HEK293 (cell line): ENCODE data around the gene AKT2.

ENCODE experiments used
- FEZF1 ChIP-seq: fragments of 450-650 bp; formaldehyde crosslinking; IDR thresholded peaks from 2 replicates; pipeline ENCODE4 v1.5.1; 2016; ENCODE audit warnings: missing biosample characterization, missing genetic modification characterization
- KLF7 ChIP-seq: fragments of 450-650 bp; formaldehyde crosslinking; IDR thresholded peaks from 2 replicates; pipeline ENCODE4 v1.5.1; 2016; ENCODE audit warnings: missing biosample characterization, missing genetic modification characterization, borderline replicate concordance
- MYNN ChIP-seq: fragments of 450-650 bp; formaldehyde crosslinking; IDR thresholded peaks from 2 replicates; pipeline ENCODE4 v1.5.1; 2016; ENCODE audit warnings: missing biosample characterization, missing genetic modification characterization, borderline replicate concordance
- REPIN1 ChIP-seq: fragments of 450-650 bp; formaldehyde crosslinking; IDR thresholded peaks from 2 replicates; pipeline ENCODE4 v1.5.1; 2017; ENCODE audit warnings: missing biosample characterization, missing genetic modification characterization, low read depth
- SP3 ChIP-seq: fragments of 450-650 bp; formaldehyde crosslinking; IDR thresholded peaks from 2 replicates; pipeline ENCODE4 v1.5.1; 2016; ENCODE audit warnings: missing biosample characterization, missing genetic modification characterization
- WT1 ChIP-seq: fragments of 450-650 bp; formaldehyde crosslinking; IDR thresholded peaks from 2 replicates; pipeline ENCODE4 v1.5.1; 2016; ENCODE audit warnings: missing biosample characterization, missing genetic modification characterization
- ZFP3 ChIP-seq: fragments of 450-650 bp; formaldehyde crosslinking; IDR thresholded peaks from 2 replicates; pipeline ENCODE4 v1.5.1; 2016; ENCODE audit warnings: low read depth, missing biosample characterization, missing genetic modification characterization
- ZFP37 ChIP-seq: fragments of 450-650 bp; formaldehyde crosslinking; IDR thresholded peaks from 2 replicates; pipeline ENCODE4 v1.5.1; 2016; ENCODE audit warnings: missing biosample characterization, missing genetic modification characterization
- ZNF10 ChIP-seq: fragments of 450-650 bp; formaldehyde crosslinking; IDR thresholded peaks from 2 replicates; pipeline ENCODE4 v1.5.1; 2017; ENCODE audit warnings: missing biosample characterization, missing genetic modification characterization
- ZNF155 ChIP-seq: fragments of 450-650 bp; formaldehyde crosslinking; IDR thresholded peaks from 2 replicates; pipeline ENCODE4 v1.5.1; 2016; ENCODE audit warnings: missing biosample characterization, missing genetic modification characterization
- ZNF19 ChIP-seq: fragments of 450-650 bp; formaldehyde crosslinking; IDR thresholded peaks from 2 replicates; pipeline ENCODE4; 2016; ENCODE audit warnings: missing biosample characterization, missing genetic modification characterization, low read depth
- ZNF202 ChIP-seq: fragments of 450-650 bp; formaldehyde crosslinking; IDR thresholded peaks from 2 replicates; pipeline ENCODE4 v1.5.1; 2016; ENCODE audit warnings: missing biosample characterization, missing genetic modification characterization, borderline replicate concordance
- ZNF223 ChIP-seq: fragments of 450-650 bp; formaldehyde crosslinking; IDR thresholded peaks from 2 replicates; pipeline ENCODE4 v1.5.1; 2016; ENCODE audit warnings: missing biosample characterization, missing genetic modification characterization
- ZNF266 ChIP-seq: fragments of 450-650 bp; formaldehyde crosslinking; IDR thresholded peaks from 2 replicates; pipeline ENCODE4 v1.5.1; 2016; ENCODE audit warnings: missing biosample characterization, missing genetic modification characterization, low read depth
- ZNF354C ChIP-seq: fragments of 450-650 bp; formaldehyde crosslinking; IDR thresholded peaks from 2 replicates; pipeline ENCODE4 v1.5.1; 2016; ENCODE audit warnings: missing biosample characterization, missing genetic modification characterization, low read depth, borderline replicate concordance
- ZNF404 ChIP-seq: fragments of 450-650 bp; formaldehyde crosslinking; IDR thresholded peaks from 2 replicates; pipeline ENCODE4 v1.5.1; 2017; ENCODE audit warnings: missing biosample characterization, missing genetic modification characterization
- ZNF426 ChIP-seq: fragments of 450-650 bp; formaldehyde crosslinking; IDR thresholded peaks from 2 replicates; pipeline ENCODE4 v1.5.1; 2017; ENCODE audit warnings: missing biosample characterization, missing genetic modification characterization, mild to moderate bottlenecking, inconsistent platforms, moderate library complexity
- ZNF433 ChIP-seq: fragments of 450-650 bp; formaldehyde crosslinking; IDR thresholded peaks from 2 replicates; pipeline ENCODE4 v1.5.1; 2016; ENCODE audit warnings: missing biosample characterization, missing genetic modification characterization, low read depth
- ZNF501 ChIP-seq: fragments of 450-650 bp; formaldehyde crosslinking; IDR thresholded peaks from 2 replicates; pipeline ENCODE4 v1.5.1; 2016; ENCODE audit warnings: missing biosample characterization, missing genetic modification characterization
- ZNF555 ChIP-seq: fragments of 450-650 bp; formaldehyde crosslinking; conservative IDR thresholded peaks from 2 replicates; pipeline ENCODE4 v1.5.1; 2017; ENCODE audit warnings: missing biosample characterization, mild to moderate bottlenecking, missing genetic modification characterization, inconsistent platforms
- ZNF623 ChIP-seq: fragments of 450-650 bp; formaldehyde crosslinking; IDR thresholded peaks from 2 replicates; pipeline ENCODE4 v1.5.1; 2016; ENCODE audit warnings: missing biosample characterization, missing genetic modification characterization
- ZNF654 ChIP-seq: fragments of 450-650 bp; formaldehyde crosslinking; IDR thresholded peaks from 2 replicates; pipeline ENCODE4 v1.5.1; 2016; ENCODE audit warnings: low read depth, missing biosample characterization, missing genetic modification characterization
- ZNF664 ChIP-seq: fragments of 450-650 bp; formaldehyde crosslinking; IDR thresholded peaks from 2 replicates; pipeline ENCODE4 v1.5.1; 2016; ENCODE audit warnings: missing biosample characterization, missing genetic modification characterization
- TF ChIP-seq, protein P1 (sequence below): fragments of 450-650 bp; formaldehyde crosslinking; IDR thresholded peaks from 2 replicates; pipeline ENCODE4 v1.5.1; 2016; ENCODE audit warnings: missing biosample characterization, missing genetic modification characterization
- TF ChIP-seq, protein P2 (sequence below): fragments of 450-650 bp; formaldehyde crosslinking; conservative IDR thresholded peaks from 2 replicates; pipeline ENCODE4 v1.5.1; 2016; ENCODE audit warnings: low read depth, missing biosample characterization, missing genetic modification characterization
- TF ChIP-seq, protein P3 (sequence below): fragments of 450-650 bp; formaldehyde crosslinking; IDR thresholded peaks from 2 replicates; pipeline ENCODE4 v1.5.1; 2016; ENCODE audit warnings: missing biosample characterization, missing genetic modification characterization, borderline replicate concordance
- TF ChIP-seq, protein P4 (sequence below): fragments of 450-650 bp; formaldehyde crosslinking; IDR thresholded peaks from 2 replicates; pipeline ENCODE4 v1.5.1; 2016; ENCODE audit warnings: missing biosample characterization, missing genetic modification characterization
- TF ChIP-seq, protein P5 (sequence below): fragments of 450-650 bp; formaldehyde crosslinking; IDR thresholded peaks from 2 replicates; pipeline ENCODE4 v1.5.1; 2016; ENCODE audit warnings: missing biosample characterization, missing genetic modification characterization

Gene AKT2

DNA sequence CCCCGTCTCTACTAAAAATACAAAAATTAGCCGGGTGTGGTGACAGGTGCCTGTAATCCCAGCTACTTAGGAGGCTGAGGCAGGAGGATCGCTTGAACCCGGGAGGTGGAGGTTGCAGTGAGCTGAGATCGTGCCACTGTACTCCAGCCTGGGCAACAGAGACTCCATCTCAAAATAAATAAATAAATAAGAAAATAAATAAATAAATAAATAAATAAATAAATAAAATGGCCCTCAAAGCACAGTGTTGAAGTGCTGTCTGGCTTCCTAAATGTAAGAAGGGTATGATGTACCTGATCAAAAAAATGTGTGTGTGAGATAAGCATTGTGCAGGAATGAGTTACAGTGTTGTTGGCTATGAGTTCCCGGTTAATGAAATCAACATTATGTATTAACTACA lies 47.9 kb upstream of the AKT2 start (continued):
- TF ChIP-seq KLF7 (tag by site-specific recombination) (peak; percentile 82; the same call in 1 of the 2 replicates), ZNF623 (peak; percentile 91), ZNF266 (peak; percentile 98), ZNF426 (tag by site-specific recombination) (peak; percentile 99), ZNF354C (tag by site-specific recombination) (peak; percentile 71; the same call in 1 of the 2 replicates), ZFP3 (tag by site-specific recombination) (peak; percentile 60; the same call in 1 of the 2 replicates), ZNF501 (peak; percentile 93), WT1 (0 out of 2 replicates have a peak, but pooled peaks have one; percentile 16), REPIN1 (tag by site-specific recombination) (peak; percentile 80; the same call in 1 of the 2 replicates), ZNF202 (tag by site-specific recombination) (peak; percentile 98), ZNF404 (tag by site-specific recombination) (peak; percentile 97), FEZF1 (peak; percentile 17; the same call in 1 of the 2 replicates), ZNF654 (peak; percentile 68), ZNF223 (tag by site-specific recombination) (peak; percentile 89; the same call in 1 of the 2 replicates), ZNF555 (tag by site-specific recombination) (peak; percentile 98), ZFP37 (peak; percentile 96), ZNF664 (tag by site-specific recombination) (peak; percentile 93), ZNF433 (tag by site-specific recombination) (peak; percentile 99), MYNN (peak; percentile 60; the same call in 1 of the 2 replicates), SP3 (tag by site-specific recombination) (peak; percentile 37; the same call in 1 of the 2 replicates), ZNF10 (tag by site-specific recombination) (peak; percentile 20; the same call in 1 of the 2 replicates), ZNF155 (tag by site-specific recombination) (peak; percentile 81; the same call in 1 of the 2 replicates), ZNF19 (tag by site-specific recombination) (peak; percentile 91)
- TF ChIP-seq, protein P1, sequence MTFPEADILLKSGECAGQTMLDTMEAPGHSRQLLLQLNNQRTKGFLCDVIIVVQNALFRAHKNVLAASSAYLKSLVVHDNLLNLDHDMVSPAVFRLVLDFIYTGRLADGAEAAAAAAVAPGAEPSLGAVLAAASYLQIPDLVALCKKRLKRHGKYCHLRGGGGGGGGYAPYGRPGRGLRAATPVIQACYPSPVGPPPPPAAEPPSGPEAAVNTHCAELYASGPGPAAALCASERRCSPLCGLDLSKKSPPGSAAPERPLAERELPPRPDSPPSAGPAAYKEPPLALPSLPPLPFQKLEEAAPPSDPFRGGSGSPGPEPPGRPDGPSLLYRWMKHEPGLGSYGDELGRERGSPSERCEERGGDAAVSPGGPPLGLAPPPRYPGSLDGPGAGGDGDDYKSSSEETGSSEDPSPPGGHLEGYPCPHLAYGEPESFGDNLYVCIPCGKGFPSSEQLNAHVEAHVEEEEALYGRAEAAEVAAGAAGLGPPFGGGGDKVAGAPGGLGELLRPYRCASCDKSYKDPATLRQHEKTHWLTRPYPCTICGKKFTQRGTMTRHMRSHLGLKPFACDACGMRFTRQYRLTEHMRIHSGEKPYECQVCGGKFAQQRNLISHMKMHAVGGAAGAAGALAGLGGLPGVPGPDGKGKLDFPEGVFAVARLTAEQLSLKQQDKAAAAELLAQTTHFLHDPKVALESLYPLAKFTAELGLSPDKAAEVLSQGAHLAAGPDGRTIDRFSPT (tag by site-specific recombination), result 0 out of 2 replicates have a peak, but pooled peaks have one; percentile 42
- TF ChIP-seq, protein P2, sequence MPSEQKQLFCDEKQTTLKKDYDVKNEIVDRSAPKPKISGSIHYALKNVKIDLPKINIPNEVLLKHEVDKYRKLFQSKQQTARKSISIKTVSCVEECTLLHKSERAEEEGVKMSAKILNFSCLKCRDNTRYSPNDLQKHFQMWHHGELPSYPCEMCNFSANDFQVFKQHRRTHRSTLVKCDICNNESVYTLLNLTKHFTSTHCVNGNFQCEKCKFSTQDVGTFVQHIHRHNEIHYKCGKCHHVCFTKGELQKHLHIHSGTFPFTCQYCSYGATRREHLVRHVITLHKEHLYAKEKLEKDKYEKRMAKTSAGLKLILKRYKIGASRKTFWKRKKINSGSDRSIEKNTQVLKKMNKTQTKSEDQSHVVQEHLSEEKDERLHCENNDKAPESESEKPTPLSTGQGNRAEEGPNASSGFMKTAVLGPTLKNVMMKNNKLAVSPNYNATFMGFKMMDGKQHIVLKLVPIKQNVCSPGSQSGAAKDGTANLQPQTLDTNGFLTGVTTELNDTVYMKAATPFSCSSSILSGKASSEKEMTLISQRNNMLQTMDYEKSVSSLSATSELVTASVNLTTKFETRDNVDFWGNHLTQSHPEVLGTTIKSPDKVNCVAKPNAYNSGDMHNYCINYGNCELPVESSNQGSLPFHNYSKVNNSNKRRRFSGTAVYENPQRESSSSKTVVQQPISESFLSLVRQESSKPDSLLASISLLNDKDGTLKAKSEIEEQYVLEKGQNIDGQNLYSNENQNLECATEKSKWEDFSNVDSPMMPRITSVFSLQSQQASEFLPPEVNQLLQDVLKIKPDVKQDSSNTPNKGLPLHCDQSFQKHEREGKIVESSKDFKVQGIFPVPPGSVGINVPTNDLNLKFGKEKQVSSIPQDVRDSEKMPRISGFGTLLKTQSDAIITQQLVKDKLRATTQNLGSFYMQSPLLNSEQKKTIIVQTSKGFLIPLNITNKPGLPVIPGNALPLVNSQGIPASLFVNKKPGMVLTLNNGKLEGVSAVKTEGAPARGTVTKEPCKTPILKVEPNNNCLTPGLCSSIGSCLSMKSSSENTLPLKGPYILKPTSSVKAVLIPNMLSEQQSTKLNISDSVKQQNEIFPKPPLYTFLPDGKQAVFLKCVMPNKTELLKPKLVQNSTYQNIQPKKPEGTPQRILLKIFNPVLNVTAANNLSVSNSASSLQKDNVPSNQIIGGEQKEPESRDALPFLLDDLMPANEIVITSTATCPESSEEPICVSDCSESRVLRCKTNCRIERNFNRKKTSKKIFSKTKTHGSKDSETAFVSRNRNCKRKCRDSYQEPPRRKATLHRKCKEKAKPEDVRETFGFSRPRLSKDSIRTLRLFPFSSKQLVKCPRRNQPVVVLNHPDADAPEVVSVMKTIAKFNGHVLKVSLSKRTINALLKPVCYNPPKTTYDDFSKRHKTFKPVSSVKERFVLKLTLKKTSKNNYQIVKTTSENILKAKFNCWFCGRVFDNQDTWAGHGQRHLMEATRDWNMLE (tag by site-specific recombination), result peak; percentile 99
- TF ChIP-seq, protein P3, sequence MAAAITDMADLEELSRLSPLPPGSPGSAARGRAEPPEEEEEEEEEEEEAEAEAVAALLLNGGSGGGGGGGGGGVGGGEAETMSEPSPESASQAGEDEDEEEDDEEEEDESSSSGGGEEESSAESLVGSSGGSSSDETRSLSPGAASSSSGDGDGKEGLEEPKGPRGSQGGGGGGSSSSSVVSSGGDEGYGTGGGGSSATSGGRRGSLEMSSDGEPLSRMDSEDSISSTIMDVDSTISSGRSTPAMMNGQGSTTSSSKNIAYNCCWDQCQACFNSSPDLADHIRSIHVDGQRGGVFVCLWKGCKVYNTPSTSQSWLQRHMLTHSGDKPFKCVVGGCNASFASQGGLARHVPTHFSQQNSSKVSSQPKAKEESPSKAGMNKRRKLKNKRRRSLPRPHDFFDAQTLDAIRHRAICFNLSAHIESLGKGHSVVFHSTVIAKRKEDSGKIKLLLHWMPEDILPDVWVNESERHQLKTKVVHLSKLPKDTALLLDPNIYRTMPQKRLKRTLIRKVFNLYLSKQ, result peak; percentile 91; the same call in 1 of the 2 replicates
- TF ChIP-seq, protein P4, sequence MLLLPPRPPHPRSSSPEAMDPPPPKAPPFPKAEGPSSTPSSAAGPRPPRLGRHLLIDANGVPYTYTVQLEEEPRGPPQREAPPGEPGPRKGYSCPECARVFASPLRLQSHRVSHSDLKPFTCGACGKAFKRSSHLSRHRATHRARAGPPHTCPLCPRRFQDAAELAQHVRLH (tag by site-specific recombination), result peak; percentile 94
- TF ChIP-seq, protein P5, sequence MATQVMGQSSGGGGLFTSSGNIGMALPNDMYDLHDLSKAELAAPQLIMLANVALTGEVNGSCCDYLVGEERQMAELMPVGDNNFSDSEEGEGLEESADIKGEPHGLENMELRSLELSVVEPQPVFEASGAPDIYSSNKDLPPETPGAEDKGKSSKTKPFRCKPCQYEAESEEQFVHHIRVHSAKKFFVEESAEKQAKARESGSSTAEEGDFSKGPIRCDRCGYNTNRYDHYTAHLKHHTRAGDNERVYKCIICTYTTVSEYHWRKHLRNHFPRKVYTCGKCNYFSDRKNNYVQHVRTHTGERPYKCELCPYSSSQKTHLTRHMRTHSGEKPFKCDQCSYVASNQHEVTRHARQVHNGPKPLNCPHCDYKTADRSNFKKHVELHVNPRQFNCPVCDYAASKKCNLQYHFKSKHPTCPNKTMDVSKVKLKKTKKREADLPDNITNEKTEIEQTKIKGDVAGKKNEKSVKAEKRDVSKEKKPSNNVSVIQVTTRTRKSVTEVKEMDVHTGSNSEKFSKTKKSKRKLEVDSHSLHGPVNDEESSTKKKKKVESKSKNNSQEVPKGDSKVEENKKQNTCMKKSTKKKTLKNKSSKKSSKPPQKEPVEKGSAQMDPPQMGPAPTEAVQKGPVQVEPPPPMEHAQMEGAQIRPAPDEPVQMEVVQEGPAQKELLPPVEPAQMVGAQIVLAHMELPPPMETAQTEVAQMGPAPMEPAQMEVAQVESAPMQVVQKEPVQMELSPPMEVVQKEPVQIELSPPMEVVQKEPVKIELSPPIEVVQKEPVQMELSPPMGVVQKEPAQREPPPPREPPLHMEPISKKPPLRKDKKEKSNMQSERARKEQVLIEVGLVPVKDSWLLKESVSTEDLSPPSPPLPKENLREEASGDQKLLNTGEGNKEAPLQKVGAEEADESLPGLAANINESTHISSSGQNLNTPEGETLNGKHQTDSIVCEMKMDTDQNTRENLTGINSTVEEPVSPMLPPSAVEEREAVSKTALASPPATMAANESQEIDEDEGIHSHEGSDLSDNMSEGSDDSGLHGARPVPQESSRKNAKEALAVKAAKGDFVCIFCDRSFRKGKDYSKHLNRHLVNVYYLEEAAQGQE (tag by site-specific recombination), result peak; percentile 89
